HepG2 (cell line): ENCODE results near the gene KCNIP3. TPM values are rescaled to one million over a fixed set of nuclear protein-coding genes. Genes with fewer than 3 reads are reported as not detected.

ENCODE experiments used
- ATAD3A ChIP-seq: sonication (generic); formaldehyde crosslinking; IDR thresholded peaks from 2 replicates; pipeline ENCODE4 v1.4.0; 2020; ENCODE audit warnings: missing genetic modification reagents
- ATF2 ChIP-seq: sonication (generic); formaldehyde crosslinking; IDR thresholded peaks from 2 replicates; pipeline ENCODE4 v1.4.0; 2020; ENCODE audit warnings: missing genetic modification reagents
- FOXK1 ChIP-seq: sonication (generic); formaldehyde crosslinking; IDR thresholded peaks from 2 replicates; pipeline ENCODE4 v1.4.0; 2020; ENCODE audit warnings: low read depth, missing genetic modification reagents, borderline replicate concordance
- GLI4 ChIP-seq: sonication (generic); formaldehyde crosslinking; IDR thresholded peaks from 2 replicates; pipeline ENCODE4 v1.5.1; 2020; ENCODE audit warnings: missing genetic modification reagents, mild to moderate bottlenecking, moderate library complexity, borderline replicate concordance
- MXD4 ChIP-seq: IDR thresholded peaks from 2 replicates; pipeline ENCODE4 v1.6.1; 2016; ENCODE audit warnings: mild to moderate bottlenecking, missing biosample characterization, missing genetic modification reagents
- PCBP1 ChIP-seq: fragments of 200-400 bp; formaldehyde crosslinking; IDR thresholded peaks from 2 replicates; pipeline ENCODE4 v1.6.1; 2017; ENCODE audit warnings: mild to moderate bottlenecking, low read depth, low read length, borderline replicate concordance
- RELA ChIP-seq: sonication (generic); formaldehyde crosslinking; IDR thresholded peaks from 2 replicates; pipeline ENCODE4 v1.4.0; 2020; ENCODE audit warnings: missing genetic modification reagents
- SOX6 ChIP-seq, 2 experiments: fragments of 450-650 bp in 1 of 2; sonication (generic) in 1 of 2; formaldehyde crosslinking in 1 of 2; IDR thresholded peaks; 2 replicates each; pipeline versions ENCODE4 v1.4.0 to v1.6.1; 2017 to 2020; ENCODE audit warnings: antibody characterized with exemption in 1 of 2, mild to moderate bottlenecking in 1 of 2, missing genetic modification reagents in 1 of 2
- ZBTB40 ChIP-seq, 2 experiments: fragments of 450-650 bp in 1 of 2; sonication (generic) in 1 of 2; formaldehyde crosslinking in 1 of 2; IDR thresholded peaks; 2 replicates each; pipeline versions ENCODE4 v1.6.1 to v1.8.0; 2016 to 2022; ENCODE audit warnings: antibody characterized with exemption in 1 of 2, mild to moderate bottlenecking in 1 of 2, missing genetic modification reagents in 1 of 2
- ZEB1 ChIP-seq: IDR thresholded peaks from 2 replicates; pipeline ENCODE4 v1.6.1; 2012; ENCODE audit warnings: mild to moderate bottlenecking, low read depth, inconsistent platforms; ENCODE audit not compliant: insufficient replicate concordance
- ZGPAT ChIP-seq: IDR thresholded peaks from 2 replicates; pipeline ENCODE4 v1.6.1; 2016; ENCODE audit warnings: mild to moderate bottlenecking
- ZNF280B ChIP-seq: sonication (generic); formaldehyde crosslinking; IDR thresholded peaks from 2 replicates; pipeline ENCODE4 v1.5.0; 2020; ENCODE audit warnings: missing genetic modification reagents, mild to moderate bottlenecking, borderline replicate concordance
- ZNF616 ChIP-seq: sonication (generic); formaldehyde crosslinking; IDR thresholded peaks from 2 replicates; pipeline ENCODE4 v1.5.0; 2020; ENCODE audit warnings: low read depth, mild to moderate bottlenecking, missing genetic modification reagents
- polyA plus RNA-seq, 8 experiments: library from polyadenylated mRNA; depleted of rRNA in 3 of 8; stranded (reverse) in 7 of 8; unstranded in 1 of 8; fragments of >200 nt; fragmentation: Illumina TruSeq in 4 of 8; extraction: Trizol in 4 of 8; gene quantifications; 2 replicates each; pipeline versions ENCODE4 v1.2.1 to v1.2.3, GENCODE V29; 2011 to 2016; ENCODE audit warnings: low read depth in 4 of 8, missing spikeins in 1 of 8, mixed read lengths in 1 of 8; ENCODE audit not compliant: insufficient read depth in 1 of 8
- total RNA-seq, 5 experiments: library from RNA; depleted of rRNA; stranded (reverse); fragments of >200 nt; fragmentation: Illumina TruSeq; extraction: Trizol; gene quantifications; 2 replicates each; pipeline ENCODE4 v1.2.3, GENCODE V29; 2016; ENCODE audit warnings: low read depth in 1 of 5

KCNIP3 gene
- total and polyA plus RNA-seq, 2 of the 13 experiments (the other 11 are each of a cell fraction or from before 2014, with no cell fraction given): not detected

GRCh38 chr2:95345563-95346230 is 48.5 kb downstream of the KCNIP3 start (continued):
- TF ChIP-seq ATF2 (CRISPR knock-in tag) (no peak), ATAD3A (CRISPR knock-in tag) (no peak), ZNF280B (no peak), FOXK1 (peak; percentile 28; the same call in 1 of the 2 replicates), PCBP1 (no peak), ZNF616 (CRISPR knock-in tag) (no peak), GLI4 (CRISPR knock-in tag) (0 out of 2 replicates have a peak, but pooled peaks have one; percentile 37), RELA (CRISPR knock-in tag) (no peak), ZBTB40 (IDR thresholded peaks at IDR 0.05) (no peak), ZBTB40 (CRISPR knock-in tag; IDR thresholded peaks at IDR 0.05) (no peak), SOX6 (IDR thresholded peaks at IDR 0.05) (no peak), SOX6 (CRISPR knock-in tag; IDR thresholded peaks at IDR 0.05) (no peak), ZGPAT (CRISPR knock-in tag) (peak; percentile 33; the same call in 1 of the 2 replicates), ZEB1 (no peak), MXD4 (no peak)
